GM21619 (cell line): Measurements from ENCODE around the gene NCKIPSD.
A peak's percentile ranks its signal among the peaks of the same experiment; 100 is the strongest.

Source experiments
- ATAC-seq: cut with Tn5 transposase; IDR thresholded peaks from one replicate; pipeline ENCODE4 v1.9.1; 2021; ENCODE audit not compliant: unreplicated experiment

NCKIPSD gene

DNA sequence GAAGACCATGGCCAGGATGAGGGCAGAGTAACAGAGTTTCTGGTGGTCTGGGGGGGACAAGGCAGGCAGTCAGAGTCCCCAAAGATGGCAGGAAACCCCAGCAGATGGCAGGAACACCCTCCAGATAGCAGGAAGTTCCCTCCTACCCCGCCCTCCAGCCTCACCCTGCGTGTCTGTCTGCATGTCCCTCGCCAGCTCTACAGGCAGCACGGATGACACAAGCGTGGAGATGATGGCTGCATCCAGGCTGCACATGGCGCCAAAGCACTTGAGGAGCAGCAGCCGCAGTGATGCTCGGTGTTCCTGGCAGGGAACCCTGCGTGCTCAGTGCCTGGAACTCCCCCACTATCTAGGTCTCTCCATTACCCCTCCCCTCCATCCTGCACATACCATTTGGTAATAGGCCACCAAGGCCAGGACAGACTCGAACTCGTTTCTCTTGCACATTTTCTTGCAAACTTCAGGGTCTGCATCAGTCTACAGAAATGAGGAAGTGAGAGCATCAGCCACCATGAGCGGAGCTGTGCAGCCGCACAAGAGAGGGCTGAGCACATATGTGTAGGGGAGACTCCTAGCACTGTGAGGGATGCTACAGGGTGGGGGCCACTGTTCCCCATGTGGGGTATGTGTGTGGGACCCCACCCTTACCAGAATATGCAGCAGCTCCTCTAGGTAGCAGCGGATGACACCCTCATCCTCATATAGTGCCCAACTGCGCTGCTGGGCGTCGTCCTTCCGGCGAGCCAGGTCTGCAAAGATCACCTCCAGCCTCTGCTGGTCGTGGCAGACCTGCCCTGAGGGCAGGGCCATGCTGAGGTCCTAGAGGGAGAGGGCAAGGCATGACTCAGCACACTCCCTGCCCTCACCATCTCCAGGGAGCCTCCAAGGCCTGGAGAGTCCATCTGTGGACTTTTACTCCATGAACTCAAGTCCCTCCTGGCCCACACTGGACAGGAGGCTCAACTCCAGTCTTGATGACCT, 6.0 kb downstream of the NCKIPSD start:
- ATAC-seq = no peak

DNA sequence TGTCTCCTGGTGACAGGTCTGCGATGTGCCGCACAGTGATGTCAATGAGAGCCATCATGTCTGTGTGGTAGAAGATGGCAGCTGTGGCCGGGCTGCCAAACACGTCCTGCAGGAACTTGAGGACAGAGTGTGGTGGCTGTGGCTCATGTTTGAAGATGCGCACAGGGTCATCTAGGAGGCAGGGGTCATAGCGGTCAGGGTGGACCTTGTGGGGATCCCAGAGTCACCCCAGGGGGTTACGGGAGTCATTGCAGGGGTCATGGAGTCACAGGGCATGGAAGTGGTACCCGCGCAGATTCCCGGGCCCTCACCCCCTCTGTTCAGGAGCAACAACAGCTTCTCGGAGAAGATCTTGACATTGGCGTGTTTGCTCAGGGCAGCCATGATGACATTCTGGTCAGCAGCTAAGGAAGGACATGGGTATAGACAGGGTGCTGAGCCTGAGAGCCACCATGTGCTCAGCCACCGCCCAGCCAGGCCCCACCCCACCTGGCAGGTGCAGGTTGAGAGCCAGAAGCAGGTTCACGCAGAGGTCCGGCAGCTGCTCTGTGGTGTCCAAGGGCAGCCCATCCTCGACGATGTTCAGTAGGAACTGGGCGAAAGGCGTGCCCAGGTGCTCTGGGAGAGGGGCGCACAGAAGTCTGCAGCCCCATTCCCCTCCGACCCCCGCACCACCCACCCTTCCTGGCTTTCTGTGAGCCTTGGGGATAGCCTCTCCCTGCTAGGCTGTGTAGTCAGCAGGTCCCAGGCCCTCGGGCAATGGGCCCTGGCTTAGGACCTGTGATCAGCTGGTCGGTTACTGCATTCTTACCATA, 6.9 kb downstream of the NCKIPSD start:
- ATAC-seq = no peak

DNA sequence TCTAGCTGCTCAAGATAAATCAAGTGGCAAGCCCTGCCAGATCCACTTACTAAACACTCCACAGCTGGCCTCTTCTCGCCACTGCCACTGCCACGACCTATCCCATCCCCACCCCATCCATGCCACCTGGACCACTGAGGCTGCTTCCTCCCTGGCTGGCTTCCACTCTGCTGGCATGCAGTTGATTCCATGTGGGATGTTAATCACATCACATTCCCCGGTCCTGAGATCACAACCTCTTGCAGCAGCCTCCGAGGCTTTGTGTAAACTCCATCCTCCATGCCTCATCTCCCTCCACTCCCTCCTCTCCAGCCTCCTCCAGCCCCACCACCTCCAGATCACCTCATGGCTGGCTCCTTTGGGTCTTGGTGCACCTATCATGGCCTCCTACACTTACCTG, 7.7 kb downstream of the NCKIPSD start:
- ATAC-seq = no peak

DNA sequence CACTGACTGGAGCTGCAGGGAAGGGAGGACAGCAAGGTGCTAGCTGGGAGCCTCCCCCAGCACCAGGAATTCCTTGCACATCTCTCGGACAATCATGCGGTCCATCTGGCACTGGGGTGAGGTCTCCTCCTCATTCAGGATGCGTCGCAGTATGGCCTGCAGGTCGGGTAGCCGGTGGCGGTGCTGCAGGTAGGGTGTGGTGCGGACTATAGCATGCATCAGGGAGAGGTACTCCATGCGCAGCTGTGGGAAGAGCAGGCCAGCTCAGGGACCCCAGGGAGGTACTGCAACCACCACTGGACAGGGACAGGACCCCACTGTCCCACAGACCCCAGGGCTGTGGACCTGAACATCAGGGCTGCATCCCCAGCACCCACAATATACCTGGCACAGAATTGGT, 11.2 kb downstream of the NCKIPSD start:
- ATAC-seq = no peak

DNA sequence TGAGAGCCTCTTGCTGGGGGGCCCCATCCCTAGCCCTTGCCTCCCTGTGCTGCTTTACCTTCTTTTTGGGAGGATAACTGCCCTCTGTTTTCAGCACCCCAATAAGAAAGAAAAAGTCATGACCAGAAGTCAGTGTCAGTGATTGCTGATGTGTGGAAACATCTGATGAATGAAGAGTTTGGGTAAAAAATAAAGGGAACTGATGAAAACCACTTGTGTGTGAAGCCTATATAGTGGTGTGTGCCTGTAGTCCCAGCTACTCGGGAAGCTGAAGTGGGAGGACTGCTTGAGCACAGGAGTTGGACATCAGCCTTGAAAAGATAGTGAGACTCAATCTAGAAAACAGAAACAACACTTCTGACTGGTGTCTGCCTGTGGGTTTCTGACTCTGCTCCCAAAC, 13.2 kb downstream of the NCKIPSD start:
- no peak for ATAC-seq

DNA sequence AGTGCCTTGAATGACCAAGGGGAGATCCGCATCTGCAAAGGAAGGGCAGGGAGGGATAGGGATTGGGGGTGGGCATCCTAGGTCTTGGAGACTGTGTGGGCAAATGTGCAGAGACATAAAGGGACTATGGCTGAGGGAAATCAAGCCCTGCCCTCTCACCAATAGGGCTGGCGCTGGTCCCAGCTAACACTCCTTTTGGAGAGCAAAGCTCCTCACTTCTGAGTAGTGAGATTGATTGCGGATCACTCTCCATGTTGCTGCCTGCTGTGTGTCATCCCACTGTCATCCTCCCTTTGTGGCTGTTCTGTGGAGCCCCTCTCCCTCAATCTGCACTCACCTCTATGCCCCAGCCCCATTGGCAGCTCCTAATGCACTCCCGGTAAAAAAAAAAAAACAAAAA, 20.8 kb downstream of the NCKIPSD start:
- no peak for ATAC-seq

DNA sequence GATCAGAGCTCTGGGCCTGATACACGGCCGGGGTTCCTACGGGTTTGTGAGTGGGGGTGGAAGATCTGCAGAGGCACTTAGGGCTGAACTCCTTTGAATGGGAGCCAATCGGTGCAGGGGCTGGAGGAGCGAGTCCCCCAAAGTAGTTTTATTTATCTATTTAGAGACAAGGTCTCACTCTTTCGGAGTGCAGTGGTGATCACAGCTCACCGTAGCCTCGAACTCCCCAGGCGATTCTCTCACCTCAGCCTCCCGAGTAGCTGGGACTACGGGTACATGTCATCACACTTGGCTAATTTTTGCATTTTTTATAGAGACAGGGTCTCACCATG, 21.4 kb downstream of the NCKIPSD start:
- ATAC-seq = no peak

DNA sequence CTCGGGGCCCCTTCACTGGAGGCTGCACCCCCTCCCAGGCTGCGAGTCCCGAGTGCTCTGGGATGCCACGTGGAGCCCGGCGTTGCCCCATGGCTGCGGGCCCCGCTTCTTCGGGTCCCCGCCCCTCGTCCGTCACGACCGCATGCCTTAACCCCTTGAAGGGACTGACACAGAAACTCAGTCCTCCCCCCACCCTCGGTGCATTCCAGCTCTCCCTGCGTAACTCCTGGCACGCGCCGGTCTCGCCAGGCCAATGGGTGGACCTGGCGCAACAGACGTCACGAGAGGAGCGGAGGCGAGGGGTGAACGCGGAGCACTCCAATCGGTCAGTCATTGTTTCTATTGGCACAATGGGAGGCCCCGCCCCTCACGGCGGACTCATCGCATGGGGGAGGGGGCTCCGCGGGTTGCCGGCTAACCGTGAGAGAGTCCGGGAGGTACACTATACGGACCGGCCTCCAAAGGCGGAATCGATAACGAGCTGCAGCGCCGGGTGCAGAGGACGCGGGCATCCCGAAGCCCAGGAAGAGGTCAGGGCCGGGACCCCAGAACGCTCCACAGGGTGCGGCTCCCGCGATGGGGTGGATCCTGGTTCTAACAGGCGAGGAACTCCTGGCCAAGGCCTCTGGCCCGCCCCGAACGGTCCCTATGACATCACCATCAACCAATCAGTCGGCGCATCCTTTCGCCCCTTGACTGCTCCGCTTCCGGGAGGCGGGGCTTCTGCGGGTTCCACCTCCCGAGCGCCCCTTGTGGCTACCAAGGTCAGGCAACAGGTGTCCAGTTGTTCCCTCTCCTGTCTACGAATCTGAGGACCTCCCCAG, 22.0 kb downstream of the NCKIPSD start:
- peak; percentile 76 for ATAC-seq

DNA sequence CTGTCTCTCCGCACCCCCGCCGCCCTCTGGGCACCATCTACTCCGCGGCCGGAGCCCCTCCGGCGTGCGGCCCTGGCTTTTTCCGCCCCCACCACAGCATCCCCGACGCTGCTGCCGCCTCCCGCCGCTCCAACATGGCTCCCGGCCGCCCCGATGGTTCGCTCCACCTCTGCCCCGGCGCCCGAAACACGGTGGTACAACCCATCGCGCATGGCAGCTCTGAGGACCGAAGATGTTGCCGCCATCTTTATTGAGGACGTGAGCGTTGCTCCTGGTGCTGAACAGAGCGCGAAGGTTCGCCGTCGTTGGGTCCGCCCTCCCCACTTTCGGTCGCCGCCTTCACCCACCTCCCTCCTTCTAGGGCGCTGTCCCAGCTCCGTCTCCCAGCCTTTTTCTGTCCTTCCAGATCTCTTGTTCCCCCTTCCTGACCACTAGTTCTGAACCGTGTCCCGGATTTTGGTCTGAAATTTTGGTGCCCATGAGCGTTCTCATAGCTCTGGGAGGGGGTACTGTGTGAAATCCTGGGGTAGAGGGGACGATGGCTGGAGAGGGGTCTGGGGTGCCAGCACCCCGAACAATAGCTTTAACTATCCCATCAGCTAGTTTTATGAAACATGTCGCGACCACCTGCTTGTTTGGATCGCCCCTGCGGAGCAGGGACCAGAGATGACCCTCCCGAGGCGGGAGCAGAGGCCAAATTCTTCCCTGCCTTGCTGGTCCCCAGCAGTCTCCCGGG, 22.8 kb downstream of the NCKIPSD start, which contains the start of gene CELSR3:
Gene CELSR3 (minus strand): TSS at position 134 of the 736 bp plus-strand sequence. CDS start 252 bp downstream, outside the sequence.
- no peak for ATAC-seq

DNA sequence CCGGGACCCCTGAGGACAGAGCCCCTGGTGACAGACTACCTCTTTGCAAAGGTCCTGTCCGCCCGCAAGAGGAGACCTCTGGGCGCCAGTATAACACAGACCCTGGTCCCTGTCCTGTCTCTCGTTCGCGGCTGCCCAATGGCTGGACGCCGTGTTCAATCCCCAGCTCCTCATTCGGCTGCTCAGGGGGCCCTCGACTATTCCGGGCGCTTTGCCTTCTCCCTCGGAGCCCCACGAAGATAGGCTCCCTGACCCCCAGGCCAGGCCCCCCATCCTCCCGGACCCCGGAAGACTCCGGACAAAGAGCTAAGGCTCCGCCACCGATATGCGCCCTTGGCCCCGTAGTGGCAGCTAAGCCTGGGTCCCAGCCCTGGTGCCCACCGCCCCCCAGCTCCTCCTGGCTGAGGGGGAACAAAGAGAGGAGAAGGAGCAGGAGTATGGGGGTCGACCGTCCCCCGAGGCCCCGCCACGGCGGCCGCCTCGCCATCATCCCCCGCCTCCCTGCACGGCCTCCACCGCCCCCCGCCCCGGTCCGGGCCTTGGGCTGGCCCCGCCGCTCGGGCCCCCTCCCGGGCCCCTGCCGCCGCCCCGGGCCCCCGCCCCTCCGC, 23.5 kb downstream of the NCKIPSD start:
- ATAC-seq = no peak

DNA sequence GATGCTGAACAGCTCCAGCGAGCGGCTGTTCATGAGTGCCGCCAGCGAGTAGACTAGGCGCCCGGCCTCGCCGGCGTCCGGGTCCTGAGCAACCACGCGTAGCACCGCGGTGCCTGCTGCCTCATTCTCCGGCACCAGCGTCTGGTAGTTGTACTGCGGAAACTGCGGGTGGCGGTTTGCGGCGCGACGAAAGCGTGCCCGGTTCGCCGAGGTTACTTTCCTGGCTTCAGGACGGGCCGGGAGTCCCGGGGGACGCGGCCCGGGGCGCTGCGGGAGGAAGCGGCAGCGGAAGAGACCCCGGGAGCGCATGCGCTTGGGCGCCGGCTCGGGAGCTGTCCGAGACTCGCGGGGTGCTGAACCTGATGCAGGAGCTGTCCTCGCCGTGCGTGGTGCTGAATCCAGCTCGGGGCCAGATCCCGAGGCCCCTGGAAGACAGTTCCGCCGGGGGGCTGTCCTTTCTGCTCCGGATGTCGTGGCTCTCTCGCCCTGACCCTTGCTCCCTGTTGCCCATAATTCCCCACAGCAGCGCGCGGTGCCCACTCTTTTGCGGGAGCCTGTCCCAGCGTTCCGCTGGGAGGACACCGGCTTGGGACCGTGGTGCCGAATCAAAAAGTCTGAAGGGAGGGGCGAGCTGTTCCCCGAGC, 24.1 kb downstream of the NCKIPSD start:
- no peak for ATAC-seq

DNA sequence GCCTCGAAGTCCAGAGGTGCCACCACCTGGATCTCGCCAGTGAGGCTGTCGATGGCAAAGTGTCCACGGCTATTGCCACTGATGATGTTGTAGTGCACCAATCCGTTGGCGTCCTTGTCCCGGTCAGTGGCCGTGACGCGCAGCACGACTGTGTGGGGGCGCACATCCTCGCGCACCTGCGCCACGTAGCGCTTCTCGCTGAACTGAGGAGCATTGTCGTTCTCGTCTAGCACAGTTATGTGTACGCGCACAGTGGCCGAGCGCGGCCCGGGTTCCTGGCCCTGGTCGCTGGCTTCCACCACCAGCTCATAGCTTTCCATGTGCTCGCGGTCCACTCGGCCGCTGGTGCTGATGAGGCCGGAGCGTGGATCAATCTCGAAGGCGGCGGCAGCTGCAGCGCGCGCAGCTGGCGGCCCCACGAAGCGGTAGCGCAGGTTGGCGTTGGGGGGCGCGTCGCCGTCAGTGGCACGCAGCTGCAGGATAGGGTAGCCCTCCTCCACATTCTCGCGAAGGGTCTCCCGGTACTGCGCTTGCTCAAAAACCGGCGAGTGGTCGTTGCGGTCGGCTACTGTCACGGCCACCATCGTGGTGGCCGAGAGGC, 24.8 kb downstream of the NCKIPSD start:
- no peak for ATAC-seq

DNA sequence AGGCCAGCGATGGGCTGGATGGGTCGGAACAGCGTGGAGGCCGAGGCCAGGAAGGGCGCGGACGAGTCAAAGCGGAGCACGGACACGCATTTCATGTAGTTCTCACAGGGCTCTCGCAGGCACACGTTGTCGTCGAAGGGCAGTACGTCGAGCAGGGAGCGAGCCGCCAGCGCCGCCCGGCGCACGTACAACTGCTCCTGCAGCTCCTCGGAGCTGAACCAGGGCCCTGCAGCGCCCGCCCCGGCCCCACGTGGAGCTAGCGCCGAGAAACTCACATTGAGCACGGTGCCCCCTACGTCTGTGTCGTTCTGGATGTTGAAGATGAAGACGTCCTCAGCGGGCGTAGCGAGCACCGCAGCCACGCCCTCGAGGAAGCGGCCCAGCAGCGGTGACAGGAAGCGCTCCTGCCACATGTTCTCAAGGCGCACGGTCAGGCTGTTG, 28.9 kb downstream of the NCKIPSD start:
- ATAC-seq = no peak

DNA sequence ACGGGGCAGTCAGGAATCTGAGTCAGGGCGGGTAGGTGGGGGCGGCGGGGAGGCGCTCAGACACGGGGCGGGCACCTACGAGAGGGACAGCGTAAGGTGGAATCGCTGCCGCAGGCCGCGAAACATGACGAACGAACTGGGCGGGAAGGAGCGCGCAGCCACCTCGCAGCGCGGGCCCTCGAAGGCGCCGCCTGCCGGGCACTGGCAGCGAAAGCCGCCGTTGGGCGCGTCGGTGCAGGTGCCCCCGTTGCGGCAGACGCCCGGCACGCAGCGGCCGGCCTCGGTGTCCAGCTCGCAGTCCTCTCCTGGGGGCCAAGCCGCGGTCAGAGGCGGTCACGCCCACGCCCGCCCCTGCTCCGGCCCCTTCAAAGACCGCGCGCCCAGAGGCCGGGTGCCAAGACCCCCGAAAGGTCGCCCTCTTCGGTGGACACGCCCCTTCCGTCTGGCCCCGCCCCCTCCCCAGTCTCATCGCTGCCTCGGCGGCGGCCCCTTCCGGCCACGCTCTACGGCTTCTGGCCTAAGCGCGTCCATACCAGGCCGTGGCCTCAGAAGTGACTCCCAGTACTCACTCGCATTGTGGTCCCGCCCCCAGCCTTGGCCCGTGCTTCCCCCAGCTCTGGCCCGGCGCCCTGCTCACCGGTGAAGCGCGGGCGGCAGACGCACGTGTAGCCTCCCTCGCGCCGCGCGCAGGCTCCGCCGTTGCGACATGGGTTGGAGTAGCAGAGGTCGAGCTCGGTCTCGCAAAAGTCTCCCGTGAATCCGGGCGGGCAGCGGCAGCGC, 29.5 kb downstream of the NCKIPSD start:
- ATAC-seq = peak; percentile 54

DNA sequence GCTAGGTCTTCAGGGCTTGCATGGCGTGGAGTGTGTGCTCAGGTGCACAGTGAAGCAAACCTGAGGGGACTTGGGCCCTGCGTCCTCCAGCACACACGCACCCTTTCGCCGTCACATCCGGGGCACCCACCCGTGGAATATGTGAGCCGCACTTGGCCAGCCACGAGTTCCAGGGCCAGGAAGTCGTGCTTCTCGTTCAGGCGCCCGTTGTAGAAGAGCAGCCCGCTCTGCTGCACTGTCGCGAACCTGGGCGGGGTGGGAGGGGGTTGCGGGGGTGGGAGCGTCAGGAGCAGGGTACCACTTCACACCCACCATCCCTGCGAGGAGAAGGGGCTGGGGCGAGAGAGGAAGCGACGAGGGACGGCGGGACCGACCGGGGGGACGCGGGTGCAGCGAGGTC, 30.1 kb downstream of the NCKIPSD start:
- no peak for ATAC-seq

DNA sequence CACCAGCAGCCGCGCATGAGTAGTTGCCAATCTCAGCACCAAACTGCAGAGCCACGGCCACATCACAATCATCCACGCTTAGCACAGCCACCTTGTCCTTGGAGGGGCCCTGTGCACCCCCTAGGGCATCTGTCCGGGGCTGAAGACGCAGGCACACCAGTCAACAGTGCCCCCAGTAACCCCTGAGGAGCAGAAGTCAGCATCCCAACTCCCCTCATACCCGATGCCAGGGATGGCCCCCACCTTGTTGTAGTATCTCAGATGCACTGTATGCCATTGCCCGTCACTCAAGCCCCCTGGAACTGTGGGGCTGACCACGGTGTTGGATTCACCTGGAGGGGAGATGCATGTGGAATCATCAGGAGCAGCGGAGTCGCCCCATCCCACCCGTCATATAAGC, 30.7 kb downstream of the NCKIPSD start:
- no peak for ATAC-seq

DNA sequence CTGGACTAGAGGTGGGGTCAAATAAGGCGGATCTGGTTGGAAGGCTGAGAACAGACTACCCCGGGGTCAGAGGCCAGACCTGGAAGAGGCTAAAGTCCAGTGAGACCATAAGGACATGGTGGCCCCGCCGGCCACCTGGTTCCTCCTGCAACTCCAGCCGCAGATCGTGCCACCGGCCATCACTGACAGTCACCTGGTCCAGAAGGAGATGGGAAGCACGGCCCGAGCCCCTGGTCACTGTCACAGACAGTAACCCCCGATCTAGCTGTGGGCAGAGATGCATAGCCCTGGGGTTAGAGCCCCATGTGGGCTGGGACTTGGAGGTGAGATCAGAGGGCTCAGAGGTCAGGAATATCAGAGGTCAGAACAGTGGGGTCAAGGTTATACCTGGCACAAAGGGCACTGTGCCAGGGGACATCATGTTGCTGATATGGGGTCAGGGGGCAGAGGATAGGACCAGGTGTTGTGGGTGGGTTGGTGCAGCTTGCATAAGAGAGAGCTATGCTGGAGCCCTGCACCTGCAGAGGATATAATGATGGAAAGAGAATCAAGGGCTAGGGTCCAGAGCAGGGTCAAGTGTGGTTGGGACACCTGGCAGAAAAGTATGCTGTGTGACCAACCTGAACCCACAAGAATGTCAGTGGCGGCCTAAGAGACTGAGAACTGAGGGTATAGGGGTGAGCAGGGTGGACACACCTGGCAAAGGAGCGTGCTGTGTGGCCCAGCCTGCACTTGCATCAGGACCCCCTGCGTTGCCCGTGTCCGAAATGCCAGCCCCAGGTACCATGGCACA, 32.6 kb downstream of the NCKIPSD start:
- ATAC-seq = no peak
